GM21619 (cell line): Measurements from ENCODE around the gene ADM2.
"Not testable (repeated sequence)": the region's sequence is repeated elsewhere in the genome, so short reads cannot be mapped to it uniquely, and the experiment has no call there.

Source experiments
- ATAC-seq: cut with Tn5 transposase; IDR thresholded peaks from one replicate; pipeline ENCODE4 v1.9.1; 2021; ENCODE audit not compliant: unreplicated experiment

Gene ADM2, protein sequence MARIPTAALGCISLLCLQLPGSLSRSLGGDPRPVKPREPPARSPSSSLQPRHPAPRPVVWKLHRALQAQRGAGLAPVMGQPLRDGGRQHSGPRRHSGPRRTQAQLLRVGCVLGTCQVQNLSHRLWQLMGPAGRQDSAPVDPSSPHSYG

DNA sequence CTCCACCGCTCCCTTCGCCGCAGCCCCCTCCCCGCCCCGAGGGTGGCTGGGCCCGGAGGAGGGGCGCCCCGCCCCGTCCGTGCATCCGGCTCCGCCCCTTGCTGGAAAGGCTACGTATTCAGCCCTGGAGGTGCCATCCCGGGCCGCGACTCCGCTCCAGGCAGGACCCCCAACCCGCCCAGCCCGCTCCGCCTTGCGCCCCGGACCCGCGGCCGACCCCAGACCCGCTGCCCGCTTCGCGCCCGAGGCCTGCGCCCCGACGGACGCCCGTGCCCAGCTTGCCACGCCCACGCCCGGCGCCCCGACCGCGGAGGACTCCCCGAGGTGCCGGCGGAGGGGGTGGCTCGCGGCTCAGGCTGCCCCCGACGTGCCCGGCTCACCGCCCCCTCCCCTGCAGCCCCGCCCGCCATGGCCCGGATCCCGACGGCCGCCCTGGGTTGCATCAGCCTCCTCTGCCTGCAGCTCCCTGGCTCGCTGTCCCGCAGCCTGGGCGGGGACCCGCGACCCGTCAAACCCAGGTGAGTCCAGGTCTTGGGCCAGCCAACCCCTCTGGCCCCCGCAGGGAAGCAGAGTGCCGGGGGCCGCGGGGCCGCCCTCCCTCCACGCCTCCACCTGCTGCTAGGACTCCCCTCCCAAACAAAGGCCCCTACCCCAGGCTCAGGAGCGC is at the start of gene ADM2:
TSS of gene ADM2 (plus strand) at position 104 of the 667 bp plus-strand sequence. CDS start at position 409, 305 bp downstream.
- no peak for ATAC-seq

DNA sequence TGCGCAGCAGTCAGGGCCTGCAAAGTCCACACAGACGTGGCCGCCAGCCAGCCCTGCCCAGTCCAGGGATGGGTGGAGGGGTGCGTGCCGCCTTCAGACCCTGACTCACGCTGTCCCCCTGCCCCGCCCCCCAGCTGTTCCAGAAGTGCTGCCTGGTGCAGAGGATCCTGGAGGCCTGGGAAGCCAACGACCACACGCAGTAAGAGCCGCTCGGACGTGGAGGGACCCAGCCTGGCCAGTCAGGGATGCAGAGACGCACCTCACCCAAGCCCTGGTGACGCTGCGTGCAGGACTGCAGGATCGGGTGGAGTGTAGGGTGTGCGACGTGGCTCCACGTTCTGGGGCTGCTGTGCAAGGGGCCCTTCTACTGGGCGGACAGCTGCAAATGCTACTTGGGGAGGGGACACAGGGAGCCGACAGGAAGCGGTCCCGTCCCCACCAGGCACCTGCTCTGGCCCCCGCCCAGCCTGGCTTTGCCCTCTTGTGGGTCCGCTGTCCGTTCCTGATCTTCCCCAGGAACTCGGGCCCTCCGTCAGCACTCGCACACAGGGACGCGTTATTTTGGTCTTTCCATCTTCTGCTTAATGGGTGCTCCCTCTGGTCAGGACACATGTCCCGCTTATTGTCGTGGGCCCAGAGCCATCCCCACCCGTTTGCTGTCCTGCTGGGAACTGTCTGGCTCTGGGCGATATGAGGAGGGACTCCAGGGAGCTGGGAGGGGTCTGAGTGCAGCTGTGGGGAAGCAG is 49.0 kb upstream of the ADM2 start:
- no peak for ATAC-seq

- ATAC-seq: not testable (repeated sequence)
Observed at GRCh38 chr22:50432877-50433510, 48.3 kb upstream of the ADM2 start.

DNA sequence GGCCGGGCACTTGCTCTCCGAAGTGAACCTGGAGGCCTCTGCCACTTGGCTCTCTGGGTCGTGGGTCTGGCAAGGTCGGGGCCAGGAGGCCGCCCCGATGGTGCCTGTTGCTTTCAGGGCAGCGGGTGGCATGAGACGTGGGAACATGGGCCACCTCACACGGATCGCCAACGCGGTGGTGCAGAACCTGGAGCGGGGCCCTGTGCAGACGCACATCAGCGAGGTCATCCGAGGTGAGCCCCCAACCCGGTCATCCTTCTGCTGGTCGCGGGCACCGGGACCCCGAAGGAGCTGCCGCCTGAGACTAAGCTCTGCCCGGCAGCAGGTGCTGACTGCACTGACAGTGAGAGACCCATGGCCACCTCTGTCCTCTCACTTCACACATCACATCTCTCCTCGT is 46.5 kb upstream of the ADM2 start:
- no peak for ATAC-seq

DNA sequence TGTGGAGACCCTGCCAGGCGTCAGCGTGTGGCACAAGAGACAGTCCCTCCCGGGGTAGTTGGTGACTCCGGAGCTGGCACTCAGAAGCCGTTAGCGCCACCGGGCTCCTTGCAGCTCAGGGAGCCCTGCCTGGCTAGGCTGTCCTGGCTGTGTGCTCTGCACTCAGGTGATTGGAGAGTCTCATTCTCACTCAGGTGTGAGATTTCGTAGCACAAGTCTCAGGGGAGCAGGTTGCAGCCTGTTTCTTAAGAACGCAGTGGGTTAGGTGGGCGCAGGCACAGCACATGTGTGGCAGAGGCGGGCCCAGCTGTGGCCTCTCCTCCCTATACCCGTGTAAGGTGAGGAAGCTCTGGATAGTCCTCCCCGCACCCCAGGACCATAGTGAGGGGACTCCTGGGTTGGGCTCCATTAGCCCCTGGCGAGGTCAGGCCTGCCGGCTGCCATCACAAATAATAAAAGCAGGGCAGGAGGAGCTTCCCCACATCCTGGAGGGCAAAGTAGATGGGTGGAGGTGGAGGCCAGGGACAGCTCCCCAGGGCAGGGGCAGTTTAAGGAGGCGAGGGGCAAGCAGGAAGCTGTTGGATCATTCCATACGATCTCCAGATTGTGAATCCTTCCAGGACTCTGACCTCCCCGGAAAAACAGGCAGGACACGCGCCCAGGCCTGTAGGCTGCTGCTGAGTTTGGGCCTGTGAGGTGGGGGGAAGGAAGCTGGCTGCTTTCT is 45.9 kb upstream of the ADM2 start:
- ATAC-seq: no peak

GRCh38 chr22:50436015-50436830 is 45.1 kb upstream of the ADM2 start:
- ATAC-seq: no peak

DNA sequence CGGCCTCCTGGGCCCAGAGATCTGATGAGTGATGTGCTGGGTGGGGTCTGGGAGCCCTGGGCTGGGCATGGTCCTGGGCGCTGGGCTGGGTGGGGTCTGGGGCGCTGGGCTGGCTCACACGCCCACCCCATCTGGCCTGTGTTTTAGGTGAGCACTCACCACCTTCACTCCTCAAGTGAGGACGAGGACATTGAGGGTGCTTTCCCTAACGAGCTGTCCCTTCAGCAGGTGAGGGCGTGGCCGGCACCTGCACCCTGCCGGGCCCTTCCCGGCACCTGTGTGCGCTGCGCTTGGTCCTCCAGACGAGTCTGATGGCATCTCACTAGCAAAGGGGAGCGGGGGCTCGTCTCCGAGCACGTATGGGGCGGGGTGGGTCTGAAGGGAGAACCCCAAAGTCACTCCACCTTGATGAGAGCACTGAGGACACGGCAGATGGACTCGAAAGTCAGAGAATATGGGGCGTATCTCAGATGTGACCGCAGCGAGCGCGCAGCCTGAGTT is 44.5 kb upstream of the ADM2 start:
- ATAC-seq: no peak

DNA sequence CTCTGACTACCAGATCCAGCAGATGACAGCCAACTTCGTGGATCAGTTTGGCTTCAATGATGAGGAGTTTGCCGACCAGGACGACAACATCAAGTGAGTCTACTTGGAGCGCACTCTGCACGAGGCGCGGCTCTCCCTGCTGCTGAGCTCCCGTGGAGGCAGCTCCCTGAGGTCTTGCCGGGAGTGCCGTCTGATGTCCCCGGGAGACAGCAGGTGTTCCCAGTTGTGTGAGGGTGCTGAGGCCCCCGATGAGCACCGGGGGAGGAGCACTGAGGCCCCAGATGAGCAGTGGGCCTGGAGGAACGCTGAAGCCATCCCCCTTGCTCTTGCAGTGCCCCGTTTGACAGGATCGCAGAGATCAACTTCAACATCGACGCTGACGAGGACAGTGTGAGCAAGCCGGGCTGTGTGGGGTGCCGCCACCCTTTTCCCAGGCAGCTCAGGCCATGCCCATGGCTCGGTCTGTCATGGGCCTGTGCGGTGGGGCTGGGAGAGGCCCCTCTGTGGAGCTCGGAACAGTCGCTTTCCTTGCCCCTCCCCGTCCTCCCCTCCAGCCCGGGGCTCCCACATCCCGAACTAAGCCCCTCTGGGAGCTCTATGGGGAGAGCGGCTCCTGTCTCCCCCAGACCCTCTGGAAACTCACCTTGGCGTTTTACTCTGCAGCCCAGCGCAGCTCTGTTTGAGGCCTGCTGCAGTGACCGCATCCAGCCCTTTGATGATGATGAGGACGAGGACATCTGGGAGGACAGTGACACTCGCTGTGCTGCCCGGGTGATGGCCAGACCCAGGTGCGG is 43.6 kb upstream of the ADM2 start:
- no peak for ATAC-seq

- ATAC-seq: no peak
Observed at GRCh38 chr22:50438305-50439275, 42.8 kb upstream of the ADM2 start.

- ATAC-seq: no peak
Observed at GRCh38 chr22:50439314-50439870, 42.0 kb upstream of the ADM2 start.

GRCh38 chr22:50439871-50440331 is 41.4 kb upstream of the ADM2 start:
- ATAC-seq: no peak

GRCh38 chr22:50440544-50441249 is 40.6 kb upstream of the ADM2 start:
- ATAC-seq: no peak

DNA sequence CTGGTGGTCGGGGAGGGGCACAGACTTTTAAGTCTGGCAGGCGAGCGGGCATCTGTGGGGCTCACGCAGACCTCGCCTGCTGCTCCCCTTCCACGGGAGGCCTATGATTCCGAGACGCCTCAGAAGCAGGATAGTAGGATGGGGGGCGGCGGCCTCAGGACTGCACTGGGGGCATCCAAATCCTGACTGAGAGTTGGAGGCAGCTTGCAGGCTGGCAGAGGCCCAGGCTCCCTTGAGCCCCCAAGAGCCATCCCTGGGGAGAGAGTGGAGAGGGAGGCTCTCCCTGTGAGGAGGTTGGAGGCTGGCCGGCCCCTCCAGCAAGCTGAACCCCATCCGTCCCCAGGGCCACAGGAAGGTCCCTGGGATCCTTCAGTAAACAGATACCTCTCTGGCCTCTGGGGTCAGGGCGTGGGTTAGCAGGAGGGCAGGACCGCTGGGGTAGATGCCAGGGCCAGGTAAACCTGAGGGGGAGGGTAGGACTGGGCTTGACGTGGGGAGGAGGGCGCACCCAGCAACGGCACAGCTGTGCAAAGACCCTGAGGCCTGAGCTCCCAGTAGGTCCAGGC is 39.8 kb upstream of the ADM2 start:
- no peak for ATAC-seq

GRCh38 chr22:50443197-50443596 is 38.1 kb upstream of the ADM2 start:
- no peak for ATAC-seq

GRCh38 chr22:50443801-50444625 is 37.3 kb upstream of the ADM2 start:
- no peak for ATAC-seq

DNA sequence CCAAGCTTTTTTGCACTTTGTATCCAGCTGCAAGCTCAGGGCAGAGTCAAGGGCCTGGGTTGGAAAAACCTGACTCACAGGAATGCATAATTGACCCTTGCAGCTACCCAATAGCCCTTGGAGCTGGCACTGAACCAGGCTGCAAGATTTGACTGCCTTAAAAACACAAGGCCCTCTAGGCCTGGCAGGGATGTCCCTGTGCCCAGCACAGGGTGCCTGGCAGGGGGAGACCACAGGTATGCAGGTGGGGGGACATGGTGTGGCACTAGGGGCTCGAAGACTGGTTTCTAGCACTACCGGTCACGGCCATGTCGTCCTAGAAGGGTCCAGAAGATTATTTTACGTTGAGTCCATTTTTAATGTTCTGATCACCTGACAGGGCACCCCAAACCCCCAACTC is 36.7 kb upstream of the ADM2 start:
- no peak for ATAC-seq
